ENCODE results near the gene RANBP1.

GRCh38 chr22:20130731-20131596, 15.1 kb downstream of the RANBP1 start:
- TF ChIP-seq POLR2A (IDR thresholded peaks at IDR 0.05) (no peak), CTCF (IDR thresholded peaks at IDR 0.05) (peak in 1 of 5 experiments; percentile 21)

All from tibial nerve (tissue), 3 donors.